BLaER1 treated with 17β-estradiol and CSF1 and Interleukin-3, amounts not matched to agents 10 nM and 100 nM (cell line): ENCODE results near the gene CTNND1.
A peak's percentile ranks its signal among the peaks of the same experiment; 100 is the strongest.
"Not testable (repeated sequence)": the region's sequence is repeated elsewhere in the genome, so short reads cannot be mapped to it uniquely, and the experiment has no call there.

Experiments
- H3K27ac ChIP-seq, 11 experiments: shearing (Covaris generic); formaldehyde crosslinking; 2 replicates each; pipeline ENCODE4 v1.8.1; 2022
- H3K27me3 ChIP-seq, 11 experiments: shearing (Covaris generic); formaldehyde crosslinking; 2 replicates each; pipeline ENCODE4 v1.8.1; 2022
- H3K36me3 ChIP-seq, 11 experiments: shearing (Covaris generic); formaldehyde crosslinking; 2 replicates each; pipeline ENCODE4 v1.8.1; 2022
- H3K4me1 ChIP-seq, 10 experiments: shearing (Covaris generic); formaldehyde crosslinking; 2 replicates each; pipeline ENCODE4 v1.8.1; 2022
- H3K4me2 ChIP-seq, 11 experiments: shearing (Covaris generic); formaldehyde crosslinking; 2 replicates each; pipeline ENCODE4 v1.8.1; 2022
- H3K4me3 ChIP-seq, 10 experiments: shearing (Covaris generic); formaldehyde crosslinking; 2 replicates each; pipeline ENCODE4 v1.8.1; 2022
- H3K9ac ChIP-seq, 11 experiments: shearing (Covaris generic); formaldehyde crosslinking; 2 replicates each; pipeline ENCODE4 v1.8.1; 2022
- H3K9me3 ChIP-seq, 11 experiments: shearing (Covaris generic); formaldehyde crosslinking; replicated peaks in 1 of 11; 2 replicates each; pipeline ENCODE4 v1.8.1; 2022
- H4K20me1 ChIP-seq, 11 experiments: shearing (Covaris generic); formaldehyde crosslinking; 2 replicates each; pipeline ENCODE4 v1.8.1; 2022
- Cebpa-rat ChIP-seq, 11 experiments: shearing (Covaris generic); IDR thresholded peaks; 2 replicates each; pipeline ENCODE4 v1.8.1; 2022

The CTNND1 gene, protein sequence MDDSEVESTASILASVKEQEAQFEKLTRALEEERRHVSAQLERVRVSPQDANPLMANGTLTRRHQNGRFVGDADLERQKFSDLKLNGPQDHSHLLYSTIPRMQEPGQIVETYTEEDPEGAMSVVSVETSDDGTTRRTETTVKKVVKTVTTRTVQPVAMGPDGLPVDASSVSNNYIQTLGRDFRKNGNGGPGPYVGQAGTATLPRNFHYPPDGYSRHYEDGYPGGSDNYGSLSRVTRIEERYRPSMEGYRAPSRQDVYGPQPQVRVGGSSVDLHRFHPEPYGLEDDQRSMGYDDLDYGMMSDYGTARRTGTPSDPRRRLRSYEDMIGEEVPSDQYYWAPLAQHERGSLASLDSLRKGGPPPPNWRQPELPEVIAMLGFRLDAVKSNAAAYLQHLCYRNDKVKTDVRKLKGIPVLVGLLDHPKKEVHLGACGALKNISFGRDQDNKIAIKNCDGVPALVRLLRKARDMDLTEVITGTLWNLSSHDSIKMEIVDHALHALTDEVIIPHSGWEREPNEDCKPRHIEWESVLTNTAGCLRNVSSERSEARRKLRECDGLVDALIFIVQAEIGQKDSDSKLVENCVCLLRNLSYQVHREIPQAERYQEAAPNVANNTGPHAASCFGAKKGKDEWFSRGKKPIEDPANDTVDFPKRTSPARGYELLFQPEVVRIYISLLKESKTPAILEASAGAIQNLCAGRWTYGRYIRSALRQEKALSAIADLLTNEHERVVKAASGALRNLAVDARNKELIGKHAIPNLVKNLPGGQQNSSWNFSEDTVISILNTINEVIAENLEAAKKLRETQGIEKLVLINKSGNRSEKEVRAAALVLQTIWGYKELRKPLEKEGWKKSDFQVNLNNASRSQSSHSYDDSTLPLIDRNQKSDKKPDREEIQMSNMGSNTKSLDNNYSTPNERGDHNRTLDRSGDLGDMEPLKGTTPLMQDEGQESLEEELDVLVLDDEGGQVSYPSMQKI

DNA sequence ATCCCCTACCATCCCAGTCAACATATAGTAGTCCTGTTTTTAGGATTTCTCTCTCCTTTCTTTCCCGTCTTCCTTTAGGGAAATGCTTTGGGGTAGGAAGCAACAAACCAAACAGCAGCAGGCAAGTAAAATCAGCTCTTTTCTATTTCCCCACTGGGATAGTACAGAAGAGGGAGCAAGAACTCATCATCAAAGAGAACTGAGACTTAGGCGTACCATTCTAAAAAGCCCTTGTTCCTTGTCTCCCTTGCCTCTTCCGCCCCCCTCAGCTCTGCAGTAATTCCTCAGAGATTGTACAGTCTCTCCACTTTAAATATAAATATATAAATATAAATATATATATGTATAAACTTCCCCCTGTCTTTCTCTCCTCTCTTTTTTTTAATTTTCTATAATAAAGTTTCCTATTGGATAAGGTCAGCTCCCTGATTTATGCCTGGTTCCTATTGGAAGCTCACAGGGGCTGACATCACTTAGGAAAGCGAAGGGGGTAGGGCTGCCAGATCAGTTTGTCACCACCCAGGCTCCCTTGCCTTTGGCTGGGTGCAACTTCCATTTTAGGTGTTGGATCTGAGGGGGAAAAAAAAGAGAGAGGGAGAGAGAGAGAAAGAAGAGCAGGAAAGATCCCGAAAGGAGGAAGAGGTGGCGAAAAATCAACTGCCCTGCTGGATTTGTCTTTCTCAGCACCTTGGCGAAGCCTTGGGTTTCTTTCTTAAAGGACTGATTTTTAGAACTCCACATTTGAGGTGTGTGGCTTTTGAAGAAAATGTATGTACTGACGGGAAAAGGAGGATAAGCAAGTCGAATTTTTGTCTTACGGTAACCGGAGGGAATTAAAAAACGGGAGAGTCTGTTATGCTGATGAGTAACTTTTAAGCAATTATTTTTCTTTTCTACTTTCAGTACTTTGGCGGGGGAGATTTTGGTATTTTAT, at the start of gene CTNND1:
Gene CTNND1 (plus strand): TSS at position 502 of the 934 bp plus-strand sequence. CDS start 29,677 bp downstream, outside the sequence.
- Histone ChIP-seq H3K4me1 (peaks cover 0 to 27% (median 0%) of the 10 kb centered on the region in 10 experiments; a peak in 4 of 20 replicates), H3K4me2 (peak within 1 kb of the TSS in 3 of 11 experiments; percentile 13 to 71 (median 66); a peak in 5 of 22 replicates), H3K36me3 (no peaks in the 10 kb centered on the region), H3K27ac (peak within 1 kb of the TSS in 3 of 11 experiments; percentile 29 to 52 (median 37); a peak in 3 of 22 replicates), H3K4me3 (peak within 1 kb of the TSS in 4 of 10 experiments; percentile 16 to 60 (median 54); a peak in 7 of 20 replicates), H3K9me3 (no peaks in the 10 kb centered on the region), H4K20me1 (peaks cover 0 to 60% (median 19%) of the 10 kb centered on the region in 11 experiments; a peak in 10 of 22 replicates), H3K27me3 (peaks cover 33 to 46% (median 41%) of the 10 kb centered on the region in 11 experiments), H3K9ac (peak within 1 kb of the TSS in 3 of 11 experiments; percentile 50 to 77 (median 59); a peak in 6 of 22 replicates)
- TF ChIP-seq Cebpa-rat (IDR thresholded peaks at IDR 0.05): no peak

DNA sequence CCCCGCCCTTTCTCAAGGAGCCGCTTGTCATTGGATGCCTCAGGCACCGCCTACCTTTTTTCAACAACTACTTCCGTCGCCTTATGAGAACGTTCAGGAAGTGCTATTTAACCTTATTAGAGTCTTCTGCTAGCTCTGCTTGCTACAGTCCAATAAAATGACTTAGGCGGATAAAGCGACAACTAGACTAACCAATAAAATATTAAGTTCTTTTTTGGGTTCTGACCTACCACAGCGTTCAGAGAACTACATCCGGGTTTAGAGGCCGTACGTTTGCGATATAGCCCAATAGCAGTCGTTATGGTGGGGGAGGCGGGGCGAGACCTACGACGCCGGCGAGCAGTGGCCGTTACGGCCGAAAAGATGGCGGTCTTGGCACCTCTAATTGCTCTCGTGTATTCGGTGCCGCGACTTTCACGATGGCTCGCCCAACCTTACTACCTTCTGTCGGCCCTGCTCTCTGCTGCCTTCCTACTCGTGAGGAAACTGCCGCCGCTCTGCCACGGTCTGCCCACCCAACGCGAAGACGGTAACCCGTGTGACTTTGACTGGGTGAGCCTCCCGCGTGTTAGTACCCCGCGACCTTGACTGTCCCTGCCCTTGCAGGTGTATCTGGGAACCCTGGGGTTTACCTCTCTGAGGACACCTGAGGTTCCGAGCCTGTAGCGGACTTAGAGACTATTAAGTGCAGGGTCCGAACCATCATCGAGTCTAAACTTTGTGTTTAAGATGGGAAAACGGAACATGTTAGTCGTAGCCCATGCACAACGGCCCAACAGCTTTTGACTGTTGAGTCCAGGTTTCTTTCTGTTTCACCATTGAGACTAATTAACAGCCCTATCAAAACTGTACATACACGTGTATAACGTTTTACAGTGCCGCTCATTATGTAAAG, 49.1 kb upstream of the CTNND1 start, which contains the start of gene TMX2:
Gene TMX2 (plus strand): TSS at position 338 of the 895 bp plus-strand sequence. CDS start 26 bp downstream, at position 364.
- Histone ChIP-seq H3K4me1 (peaks cover 31 to 57% (median 35%) of the 10 kb centered on the region in 10 experiments), H3K9ac (peak within 1 kb of the TSS; percentile 86 to 96 (median 92)), H3K27ac (peak within 1 kb of the TSS; percentile 77 to 95 (median 90)), H3K27me3 (no peaks in the 10 kb centered on the region), H3K9me3 (peaks cover 0 to 12% (median 9%) of the 10 kb centered on the region in 11 experiments; a peak in 9 of 22 replicates), H3K36me3 (peaks cover 16 to 49% (median 31%) of the 10 kb centered on the region in 11 experiments; a peak in 21 of 22 replicates), H3K4me2 (peak within 1 kb of the TSS; percentile 91 to 100 (median 97)), H3K4me3 (peak within 1 kb of the TSS; percentile 83 to 98 (median 92)), H4K20me1 (peaks cover 0 to 63% (median 26%) of the 10 kb centered on the region in 11 experiments; a peak in 17 of 22 replicates)
- no peak for TF ChIP-seq Cebpa-rat (IDR thresholded peaks at IDR 0.05)

DNA sequence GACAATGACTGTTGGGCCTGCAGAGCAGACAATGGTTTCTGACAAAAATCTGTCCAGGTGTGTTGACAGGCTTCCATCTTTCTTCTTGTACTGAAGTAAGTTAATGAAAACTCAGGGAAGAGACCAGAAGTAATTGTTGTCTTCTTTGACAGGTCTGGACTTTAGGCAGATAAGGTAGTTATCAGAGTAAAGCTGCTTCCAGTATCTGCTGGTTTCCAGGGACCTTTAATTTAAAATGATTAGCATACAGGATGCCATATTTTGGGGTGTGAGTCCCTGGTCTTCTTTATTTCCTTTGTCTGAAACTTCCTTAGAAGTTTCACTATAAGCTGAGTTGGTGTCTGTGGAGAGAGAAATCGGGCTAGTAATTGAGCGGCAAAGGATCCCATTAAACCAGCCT, 47.8 kb upstream of the CTNND1 start:
- Histone ChIP-seq H3K36me3 (peaks cover 15 to 47% (median 32%) of the 10 kb centered on the region in 11 experiments), H3K27ac (peak overlapping the region in 5 of 11 experiments; percentile 84 to 92 (median 90); a peak in 4 of 22 replicates), H3K27me3 (no peaks in the 10 kb centered on the region), H3K4me3 (peak overlapping the region; percentile 83 to 98 (median 92)), H4K20me1 (peaks cover 0 to 63% (median 37%) of the 10 kb centered on the region in 11 experiments; a peak in 17 of 22 replicates), H3K9ac (peak overlapping the region; percentile 86 to 96 (median 92)), H3K4me2 (peak overlapping the region; percentile 90 to 100 (median 97)), H3K4me1 (peaks cover 31 to 48% (median 35%) of the 10 kb centered on the region in 10 experiments), H3K9me3 (peaks cover 0 to 17% (median 9%) of the 10 kb centered on the region in 11 experiments; a peak in 9 of 22 replicates)
- no peak for TF ChIP-seq Cebpa-rat (IDR thresholded peaks at IDR 0.05)

DNA sequence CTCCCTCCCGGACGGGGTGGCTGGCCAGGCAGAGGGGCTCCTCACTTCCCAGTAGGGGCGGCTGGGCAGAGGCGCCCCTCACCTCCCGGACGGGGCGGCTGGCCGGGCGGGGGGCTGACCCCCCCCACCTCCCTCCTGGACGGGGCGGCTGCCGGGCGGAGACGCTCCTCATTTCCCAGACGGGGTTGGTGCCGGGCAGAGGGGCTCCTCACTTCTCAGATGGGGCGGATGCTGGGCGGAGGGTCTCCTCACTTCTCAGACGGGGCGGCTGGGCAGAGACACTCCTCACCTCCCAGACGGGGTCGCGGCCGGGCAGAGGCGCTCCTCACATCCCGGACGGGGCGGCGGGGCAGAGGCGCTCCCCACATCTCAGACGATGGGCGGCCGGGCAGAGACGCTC, 44.9 kb upstream of the CTNND1 start:
- H3K4me2 ChIP-seq, H3K4me3 ChIP-seq, H3K27ac ChIP-seq, H3K27me3 ChIP-seq, H3K9ac ChIP-seq: not testable (repeated sequence)
- Histone ChIP-seq H3K4me1 (peaks cover 11 to 21% (median 16%) of the 10 kb centered on the region in 10 experiments), H3K9me3 (peaks cover 0 to 17% (median 9%) of the 10 kb centered on the region in 11 experiments; a peak in 9 of 22 replicates), H4K20me1 (peaks cover 8 to 64% (median 49%) of the 10 kb centered on the region in 11 experiments; a peak in 21 of 22 replicates), H3K36me3 (peaks cover 36 to 61% (median 50%) of the 10 kb centered on the region in 11 experiments)

DNA sequence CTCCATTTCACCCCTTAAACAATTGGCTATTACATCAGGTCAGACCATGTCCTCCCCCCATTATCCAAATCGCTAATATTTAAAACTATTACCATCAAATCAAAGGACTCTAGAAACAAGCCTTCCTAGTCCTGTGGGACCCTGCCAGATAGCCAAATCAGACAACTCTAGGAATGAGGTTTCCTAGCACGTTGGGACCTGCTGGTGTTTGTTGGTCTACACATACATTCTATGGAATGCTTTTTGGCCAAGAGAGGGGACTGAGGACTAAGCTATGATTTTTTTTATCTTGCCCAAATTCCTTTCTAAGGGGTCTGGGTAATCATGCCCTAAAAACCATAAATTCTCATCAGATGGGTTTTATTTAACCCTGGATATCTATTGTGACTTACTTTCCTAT, 34.4 kb upstream of the CTNND1 start:
- no peaks in the 10 kb centered on the region for H3K9me3 ChIP-seq
- H3K36me3 ChIP-seq: peaks cover 15 to 86% (median 59%) of the 10 kb centered on the region in 11 experiments
- no peak overlapping the region for H3K9ac ChIP-seq
- H3K4me2 ChIP-seq: no peak overlapping the region
- no peak overlapping the region for H3K27ac ChIP-seq
- H3K27me3 ChIP-seq: no peaks in the 10 kb centered on the region
- peaks cover 0 to 13% (median 7%) of the 10 kb centered on the region in 10 experiments; a peak in 10 of 20 replicates for H3K4me1 ChIP-seq
- no peak overlapping the region for H3K4me3 ChIP-seq
- H4K20me1 ChIP-seq: peaks cover 2 to 100% (median 95%) of the 10 kb centered on the region in 11 experiments; a peak in 21 of 22 replicates
- no peak for TF ChIP-seq Cebpa-rat (IDR thresholded peaks at IDR 0.05)

DNA sequence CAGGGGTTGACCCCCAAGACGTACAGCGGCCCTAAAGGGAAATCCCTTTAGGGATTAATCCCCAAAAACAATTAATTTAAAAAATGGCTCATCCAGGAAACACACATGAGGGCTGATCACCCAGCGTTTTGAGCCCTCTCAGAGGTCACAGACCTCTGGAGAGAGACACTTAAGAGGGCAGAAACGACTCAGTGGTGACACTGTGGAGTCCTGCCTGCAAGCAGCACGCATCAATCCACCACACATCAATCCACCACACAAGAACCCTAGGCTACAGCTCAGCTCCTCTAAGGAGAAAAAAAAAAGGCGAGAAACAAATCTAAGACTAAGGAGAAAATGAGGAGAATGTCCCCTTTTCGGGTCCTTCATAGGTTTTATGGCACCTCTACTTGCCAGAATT, 32.8 kb upstream of the CTNND1 start:
- Histone ChIP-seq H3K4me2 (no peak overlapping the region), H3K4me3 (no peak overlapping the region), H3K4me1 (peaks cover 0 to 20% (median 7%) of the 10 kb centered on the region in 10 experiments; a peak in 10 of 20 replicates), H3K9me3 (no peaks in the 10 kb centered on the region), H3K36me3 (peaks cover 3 to 86% (median 59%) of the 10 kb centered on the region in 11 experiments), H3K27ac (no peak overlapping the region), H3K27me3 (no peaks in the 10 kb centered on the region), H4K20me1 (peaks cover 8 to 100% (median 95%) of the 10 kb centered on the region in 11 experiments; a peak in 21 of 22 replicates), H3K9ac (peak overlapping the region in 3 of 11 experiments; percentile 8 to 34 (median 27); a peak in 2 of 22 replicates)
- TF ChIP-seq Cebpa-rat (IDR thresholded peaks at IDR 0.05): no peak
